ENCODE results near the gene NTHL1. TPM values are rescaled to one million over a fixed set of nuclear protein-coding genes. Genes with fewer than 3 reads are reported as not detected.

The NTHL1 gene
- total RNA-seq, 1 experiment from 2014 or later: 52.0 TPM

- no CpG with 5 or more reads among the region's 33 CpGs for WGBS (ENCODE audit: extremely low coverage, insufficient read length, low lambda C conversion rate)
Measured at GRCh38 chr16:2019518-2019920, 28.1 kb downstream of the NTHL1 start, which contains the start of gene NPW. NPW (plus strand) TSS chr16:2019785.

More at GRCh38 chr16:2019518-2019920, 28.1 kb downstream of the NTHL1 start, which contains the start of gene NPW:
- Histone ChIP-seq H4K5ac (ENCODE audit: insufficient read length, low read depth, low read length) (no peak within 1 kb of the TSS), H3K79me1 (ENCODE audit: insufficient read depth, low read depth, low read length, poor library complexity, severe bottlenecking) (no peaks in the 10 kb centered on the region), H2AK5ac (ENCODE audit: insufficient read length, low read length) (no peak within 1 kb of the TSS), H4K91ac (ENCODE audit: insufficient read length, low read depth, low read length) (no peak within 1 kb of the TSS), H4K8ac (replicated peaks; ENCODE audit: insufficient read length, low read depth, low read length) (no peak within 1 kb of the TSS), H2BK20ac (ENCODE audit: low read depth, low read length, poor library complexity, severe bottlenecking) (no peak within 1 kb of the TSS), H3K4ac (ENCODE audit: low read depth, low read length) (no peak within 1 kb of the TSS), H3K9me3 (ENCODE audit: control insufficient read depth, low read depth, low read length) (no peaks in the 10 kb centered on the region), H2BK15ac (ENCODE audit: low read depth, low read length) (no peak within 1 kb of the TSS), H3K23me2 (ENCODE audit: insufficient read length, low read depth, low read length, poor library complexity, severe bottlenecking) (peaks cover 13% of the 10 kb centered on the region), H2BK120ac (ENCODE audit: low read depth, low read length, poor library complexity, severe bottlenecking) (no peak within 1 kb of the TSS), H2AFZ (ENCODE audit: low read length) (no peak within 1 kb of the TSS), H3K4me1 (ENCODE audit: insufficient read depth, low read length) (no peaks in the 10 kb centered on the region; the same call in 1 of the 2 replicates), H4K20me1 (ENCODE audit: control insufficient read depth, insufficient read depth, insufficient read length) (no peaks in the 10 kb centered on the region), H3K27me3 (ENCODE audit: insufficient read depth, low read length) (peaks cover 13% of the 10 kb centered on the region; the same call in 1 of the 2 replicates), H2BK12ac (ENCODE audit: insufficient read length, low read depth, low read length) (no peak within 1 kb of the TSS), H3K23ac (ENCODE audit: insufficient read length, low read depth, low read length) (no peak within 1 kb of the TSS), H2BK5ac (ENCODE audit: insufficient read length, low read length) (no peak within 1 kb of the TSS), H3K18ac (ENCODE audit: insufficient read length, low read depth, low read length) (no peak within 1 kb of the TSS), H3K56ac (ENCODE audit: insufficient read length, low read depth, low read length) (no peak within 1 kb of the TSS), H3K14ac (ENCODE audit: insufficient read depth, low read length) (no peak within 1 kb of the TSS; the same call in 1 of the 2 replicates), H3K79me2 (ENCODE audit: insufficient read depth, low read length) (no peaks in the 10 kb centered on the region), H3T11ph (ENCODE audit: low read length) (no peak within 1 kb of the TSS), H3K27ac (ENCODE audit: insufficient read length, low read depth, low read length) (no peak within 1 kb of the TSS), H3K9ac (ENCODE audit: extremely low read depth, insufficient read length, low read length) (no peak within 1 kb of the TSS), H3K4me2 (ENCODE audit: insufficient read depth, insufficient read length, low read length) (peak within 1 kb of the TSS; percentile 35)
- Mint-ChIP-seq H3K27ac (peak within 1 kb of the TSS in 1 of 3 experiments; percentile 40; a peak in 1 of 7 replicates), H3K9me3 (peaks cover 0 to 6% of the 10 kb centered on the region in 2 experiments; a peak in 3 of 5 replicates), H3K4me3 (peak within 1 kb of the TSS; percentile 51 to 83), H3K36me3 (ENCODE audit: insufficient read depth in 1 of 3, low read depth in 3 of 3) (peaks cover 0 to 2% (median 0%) of the 10 kb centered on the region in 3 experiments; a peak in 1 of 7 replicates), H3K27me3 (ENCODE audit: low read depth) (peaks cover 75% of the 10 kb centered on the region), H3K4me1 (peaks cover 10 to 12% of the 10 kb centered on the region in 2 experiments)
- peak; percentile 15; the same call in 2 of the 3 replicates for TF ChIP-seq CTCF (conservative IDR thresholded peaks at IDR 0.05)
- DNase-seq: no peak
